ENCODE measurements around the gene RTEL1.

DNA sequence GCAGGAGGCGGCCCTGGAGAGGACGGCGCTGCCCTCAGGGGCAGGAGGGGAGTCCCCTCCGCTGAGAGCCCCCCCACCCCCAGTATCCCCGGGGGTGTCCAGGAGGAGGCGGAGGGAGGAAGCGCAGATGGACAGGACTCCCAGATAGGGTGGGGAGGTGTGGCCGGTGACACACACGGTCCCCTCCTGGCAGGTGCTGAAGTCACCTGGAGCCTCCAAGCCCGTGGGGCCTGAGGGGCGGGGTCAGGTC is 6.2 kb upstream of the RTEL1 start:
- TF ChIP-seq, protein P1, sequence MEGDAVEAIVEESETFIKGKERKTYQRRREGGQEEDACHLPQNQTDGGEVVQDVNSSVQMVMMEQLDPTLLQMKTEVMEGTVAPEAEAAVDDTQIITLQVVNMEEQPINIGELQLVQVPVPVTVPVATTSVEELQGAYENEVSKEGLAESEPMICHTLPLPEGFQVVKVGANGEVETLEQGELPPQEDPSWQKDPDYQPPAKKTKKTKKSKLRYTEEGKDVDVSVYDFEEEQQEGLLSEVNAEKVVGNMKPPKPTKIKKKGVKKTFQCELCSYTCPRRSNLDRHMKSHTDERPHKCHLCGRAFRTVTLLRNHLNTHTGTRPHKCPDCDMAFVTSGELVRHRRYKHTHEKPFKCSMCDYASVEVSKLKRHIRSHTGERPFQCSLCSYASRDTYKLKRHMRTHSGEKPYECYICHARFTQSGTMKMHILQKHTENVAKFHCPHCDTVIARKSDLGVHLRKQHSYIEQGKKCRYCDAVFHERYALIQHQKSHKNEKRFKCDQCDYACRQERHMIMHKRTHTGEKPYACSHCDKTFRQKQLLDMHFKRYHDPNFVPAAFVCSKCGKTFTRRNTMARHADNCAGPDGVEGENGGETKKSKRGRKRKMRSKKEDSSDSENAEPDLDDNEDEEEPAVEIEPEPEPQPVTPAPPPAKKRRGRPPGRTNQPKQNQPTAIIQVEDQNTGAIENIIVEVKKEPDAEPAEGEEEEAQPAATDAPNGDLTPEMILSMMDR (IDR thresholded peaks at IDR 0.05) = no peak
- no peak for TF ChIP-seq EP300 (IDR thresholded peaks at IDR 0.05)

Measured in tibial nerve (tissue), 4 donors.